Activated naive CD8-positive, alpha-beta T cell treated with anti-CD3 and anti-CD28 coated beads for 36 hours (primary cell): ENCODE data around the gene GTF3C4. TPM values are rescaled to one million over a fixed set of nuclear protein-coding genes. Genes with fewer than 3 reads are reported as not detected.

Experiments
- DNase-seq: peaks from one replicate; pipeline ENCODE4 v3.0.0; 2021
- H3K27ac Mint-ChIP-seq: one replicate; pipeline ENCODE4 v1.8.0; 2022; ENCODE audit warnings: mild to moderate bottlenecking, moderate library complexity, mixed read lengths
- H3K27me3 Mint-ChIP-seq: one replicate; pipeline ENCODE4 v1.8.0; 2022; ENCODE audit warnings: mild to moderate bottlenecking, mixed read lengths
- H3K36me3 Mint-ChIP-seq: one replicate; pipeline ENCODE4 v1.8.0; 2021; ENCODE audit warnings: mild to moderate bottlenecking, mixed read lengths
- H3K4me1 Mint-ChIP-seq: one replicate; pipeline ENCODE4 v1.8.0; 2021; ENCODE audit warnings: mixed read lengths
- H3K4me3 Mint-ChIP-seq: one replicate; pipeline ENCODE4 v1.8.0; 2022; ENCODE audit warnings: mild to moderate bottlenecking, moderate library complexity, mixed read lengths
- H3K9me3 Mint-ChIP-seq: one replicate; pipeline ENCODE4 v1.8.0; 2022; ENCODE audit warnings: mixed read lengths
- total RNA-seq, 2 experiments: library from RNA; stranded (reverse); gene quantifications; one replicate each; pipeline ENCODE4 v1.2.3, GENCODE V29; 2021

Gene GTF3C4
- total RNA-seq, 2 experiments from 2014 or later = 21.8 to 23.4 TPM

- Mint-ChIP-seq H3K27me3 (no peaks in the 10 kb centered on the region), H3K36me3 (peaks cover 32% of the 10 kb centered on the region), H3K27ac (peak within 1 kb of the TSS; percentile 94), H3K4me1 (peaks cover 49% of the 10 kb centered on the region), H3K9me3 (peaks cover 3% of the 10 kb centered on the region), H3K4me3 (peak within 1 kb of the TSS; percentile 93)
- peak; percentile 90 for DNase-seq
These were observed 387 bp upstream of the GTF3C4 start, which contains the start of gene DDX31 for GRCh38 chr9:132669698-132670456. Gene DDX31, minus strand, starts transcription at chr9:132669983. Its CDS starts 49 bp downstream, at chr9:132669934.

- peaks cover 31% of the 10 kb centered on the region for H3K36me3 Mint-ChIP-seq
- no peaks in the 10 kb centered on the region for H3K27me3 Mint-ChIP-seq
- peaks cover 53% of the 10 kb centered on the region for H3K4me1 Mint-ChIP-seq
- H3K9me3 Mint-ChIP-seq = peaks cover 3% of the 10 kb centered on the region
- peak overlapping the region; percentile 94 for H3K27ac Mint-ChIP-seq
- DNase-seq = no peak
- H3K4me3 Mint-ChIP-seq = peak overlapping the region; percentile 93
These were observed 1.6 kb downstream of the GTF3C4 start for GRCh38 chr9:132671620-132672412.

GRCh38 chr9:132672413-132672690 is 2.1 kb downstream of the GTF3C4 start:
- Mint-ChIP-seq H3K27ac (no peak overlapping the region), H3K36me3 (peaks cover 32% of the 10 kb centered on the region), H3K4me1 (peaks cover 54% of the 10 kb centered on the region), H3K4me3 (peak overlapping the region; percentile 93), H3K9me3 (peaks cover 3% of the 10 kb centered on the region), H3K27me3 (no peaks in the 10 kb centered on the region)
- no peak for DNase-seq

- no peak for DNase-seq
- Mint-ChIP-seq H3K27me3 (no peaks in the 10 kb centered on the region), H3K9me3 (peaks cover 3% of the 10 kb centered on the region), H3K4me3 (no peak overlapping the region), H3K27ac (no peak overlapping the region), H3K4me1 (peaks cover 45% of the 10 kb centered on the region), H3K36me3 (peaks cover 32% of the 10 kb centered on the region)
These were observed 3.1 kb downstream of the GTF3C4 start for GRCh38 chr9:132673355-132673754.

GRCh38 chr9:132674485-132674884 is 4.2 kb downstream of the GTF3C4 start:
- Mint-ChIP-seq H3K27me3 (no peaks in the 10 kb centered on the region), H3K9me3 (peaks cover 3% of the 10 kb centered on the region), H3K4me3 (no peak overlapping the region), H3K36me3 (peaks cover 43% of the 10 kb centered on the region), H3K4me1 (peaks cover 50% of the 10 kb centered on the region), H3K27ac (no peak overlapping the region)
- DNase-seq = no peak

GRCh38 chr9:132677976-132678375 is 7.7 kb downstream of the GTF3C4 start:
- Mint-ChIP-seq H3K4me1 (peaks cover 52% of the 10 kb centered on the region), H3K36me3 (peaks cover 48% of the 10 kb centered on the region), H3K27ac (no peak overlapping the region), H3K9me3 (no peaks in the 10 kb centered on the region), H3K4me3 (no peak overlapping the region), H3K27me3 (no peaks in the 10 kb centered on the region)
- no peak for DNase-seq

- DNase-seq = no peak
- no peaks in the 10 kb centered on the region for H3K9me3 Mint-ChIP-seq
- peak overlapping the region; percentile 51 for H3K4me3 Mint-ChIP-seq
- H3K36me3 Mint-ChIP-seq = peaks cover 43% of the 10 kb centered on the region
- no peaks in the 10 kb centered on the region for H3K27me3 Mint-ChIP-seq
- H3K4me1 Mint-ChIP-seq = peaks cover 37% of the 10 kb centered on the region
- H3K27ac Mint-ChIP-seq = peak overlapping the region; percentile 82
These were observed 9.8 kb downstream of the GTF3C4 start for GRCh38 chr9:132679946-132680625.

GRCh38 chr9:132681561-132681960 is 11.3 kb downstream of the GTF3C4 start:
- Mint-ChIP-seq H3K4me3 (no peak overlapping the region), H3K9me3 (no peaks in the 10 kb centered on the region), H3K27ac (no peak overlapping the region), H3K36me3 (peaks cover 46% of the 10 kb centered on the region), H3K27me3 (no peaks in the 10 kb centered on the region), H3K4me1 (peaks cover 38% of the 10 kb centered on the region)
- DNase-seq = no peak

GRCh38 chr9:132683873-132684272 is 13.6 kb downstream of the GTF3C4 start:
- H3K27me3 Mint-ChIP-seq = no peaks in the 10 kb centered on the region
- H3K36me3 Mint-ChIP-seq = peaks cover 42% of the 10 kb centered on the region
- no peak overlapping the region for H3K4me3 Mint-ChIP-seq
- no peak for DNase-seq
- H3K4me1 Mint-ChIP-seq = peaks cover 34% of the 10 kb centered on the region
- H3K9me3 Mint-ChIP-seq = no peaks in the 10 kb centered on the region
- no peak overlapping the region for H3K27ac Mint-ChIP-seq

GRCh38 chr9:132690696-132691095 is 20.4 kb downstream of the GTF3C4 start:
- H3K27me3 Mint-ChIP-seq = no peaks in the 10 kb centered on the region
- H3K36me3 Mint-ChIP-seq = peaks cover 50% of the 10 kb centered on the region
- peaks cover 3% of the 10 kb centered on the region for H3K9me3 Mint-ChIP-seq
- no peak overlapping the region for H3K27ac Mint-ChIP-seq
- H3K4me1 Mint-ChIP-seq = peaks cover 10% of the 10 kb centered on the region
- H3K4me3 Mint-ChIP-seq = no peak overlapping the region
- no peak for DNase-seq

- peaks cover 46% of the 10 kb centered on the region for H3K36me3 Mint-ChIP-seq
- DNase-seq = no peak
- no peak overlapping the region for H3K4me3 Mint-ChIP-seq
- H3K4me1 Mint-ChIP-seq = peaks cover 2% of the 10 kb centered on the region
- peaks cover 27% of the 10 kb centered on the region for H3K9me3 Mint-ChIP-seq
- H3K27ac Mint-ChIP-seq = no peak overlapping the region
- no peaks in the 10 kb centered on the region for H3K27me3 Mint-ChIP-seq
These were observed 23.9 kb downstream of the GTF3C4 start for GRCh38 chr9:132694144-132694543.

GRCh38 chr9:132697230-132697629 is 27.0 kb downstream of the GTF3C4 start:
- H3K9me3 Mint-ChIP-seq = peaks cover 27% of the 10 kb centered on the region
- H3K4me3 Mint-ChIP-seq = no peak overlapping the region
- no peaks in the 10 kb centered on the region for H3K27me3 Mint-ChIP-seq
- no peak for DNase-seq
- no peak overlapping the region for H3K27ac Mint-ChIP-seq
- H3K4me1 Mint-ChIP-seq = peaks cover 2% of the 10 kb centered on the region
- peaks cover 26% of the 10 kb centered on the region for H3K36me3 Mint-ChIP-seq

GRCh38 chr9:132698989-132699388 is 28.7 kb downstream of the GTF3C4 start:
- Mint-ChIP-seq H3K4me1 (peaks cover 1% of the 10 kb centered on the region), H3K4me3 (no peak overlapping the region), H3K9me3 (peaks cover 27% of the 10 kb centered on the region), H3K36me3 (peaks cover 12% of the 10 kb centered on the region), H3K27me3 (peaks cover 9% of the 10 kb centered on the region), H3K27ac (no peak overlapping the region)
- DNase-seq = no peak

- peaks cover 7% of the 10 kb centered on the region for H3K36me3 Mint-ChIP-seq
- H3K27me3 Mint-ChIP-seq = peaks cover 14% of the 10 kb centered on the region
- no peaks in the 10 kb centered on the region for H3K4me1 Mint-ChIP-seq
- H3K9me3 Mint-ChIP-seq = peaks cover 23% of the 10 kb centered on the region
- no peak overlapping the region for H3K4me3 Mint-ChIP-seq
- no peak overlapping the region for H3K27ac Mint-ChIP-seq
- no peak for DNase-seq
These were observed 29.7 kb downstream of the GTF3C4 start for GRCh38 chr9:132699956-132700355.

- peaks cover 3% of the 10 kb centered on the region for H3K36me3 Mint-ChIP-seq
- H3K4me3 Mint-ChIP-seq = no peak overlapping the region
These were observed 32.0 kb downstream of the GTF3C4 start for GRCh38 chr9:132702254-132702653.

More at GRCh38 chr9:132702254-132702653, 32.0 kb downstream of the GTF3C4 start:
- no peaks in the 10 kb centered on the region for H3K4me1 Mint-ChIP-seq
- no peak overlapping the region for H3K27ac Mint-ChIP-seq
- H3K9me3 Mint-ChIP-seq = peaks cover 11% of the 10 kb centered on the region
- H3K27me3 Mint-ChIP-seq = peaks cover 18% of the 10 kb centered on the region
- DNase-seq = no peak
